ENCODE measurements around the gene GAPDH.

- peak in 1 of 6 experiments; percentile 8 for TF ChIP-seq CTCF (IDR thresholded peaks at IDR 0.05)
- peak in 2 of 4 donors; percentile 25 to 42 for TF ChIP-seq POLR2A (IDR thresholded peaks at IDR 0.05)
Measured at GRCh38 chr12:6534945-6535696, 804 bp downstream of the GAPDH start.
